Colonic mucosa (tissue), 4 donors: ENCODE data around the gene NDUFS4. TPM values are rescaled to one million over a fixed set of nuclear protein-coding genes. Genes with fewer than 3 reads are reported as not detected.

Source experiments
- DNase-seq: peaks from one replicate; pipeline ENCODE4 v3.0.0-alpha.2; 2020
- H3K27ac ChIP-seq: fragments of 200-600 bp; one replicate; pipeline ENCODE4 v1.8.0; 2021
- H3K27me3 ChIP-seq: fragments of 200-600 bp; one replicate; pipeline ENCODE4 v1.8.0; 2021
- H3K36me3 ChIP-seq: fragments of 200-600 bp; one replicate; pipeline ENCODE4 v1.8.0; 2021
- H3K4me1 ChIP-seq: fragments of 200-600 bp; one replicate; pipeline ENCODE4 v1.8.0; 2021; ENCODE audit warnings: mild to moderate bottlenecking
- H3K4me3 ChIP-seq: fragments of 200-600 bp; one replicate; pipeline ENCODE4 v1.8.0; 2021
- H3K9ac ChIP-seq, 2 donors: one replicate each; pipeline ENCODE4 v1.7.0; 2013; ENCODE audit warnings: control low read depth in 2 of 2, low read depth in 2 of 2, low read length in 2 of 2
- H3K9me3 ChIP-seq: fragments of 200-600 bp; one replicate; pipeline ENCODE4 v1.8.0; 2021
- CTCF ChIP-seq: fragments of 200-600 bp; IDR thresholded peaks from one replicate; pipeline ENCODE4 v1.8.0; 2022; ENCODE audit warnings: antibody characterized with exemption, mild to moderate bottlenecking
- intact Hi-C: fragments of 100-400 bp; cut with DNase I; formaldehyde crosslinking; loops from one replicate; pipeline ENCODE4 v1.14.1; 2022
- total RNA-seq, 2 donors: library from RNA; stranded (reverse); fragmentation: NEBNext Ultra II Directional in 1 of 2; extraction: Animal tissue kit (Norgen Biotek cat#: 25700) in 1 of 2; gene quantifications; one replicate each; pipeline ENCODE4 v1.2.1, GENCODE V29; 2021
- donor health status: healthy.
- donor health status: DM: no; HTN: no; CAD: no.
- donor health status: DM: no; HTN: no; CAD: no.

The NDUFS4 gene
- total RNA-seq, 2 donors from 2014 or later, result 87.5 to 119 TPM

GRCh38 chr5:53580547-53580946 is 20.1 kb downstream of the NDUFS4 start:
- no peak overlapping the region for H3K27ac ChIP-seq
- no peak overlapping the region for H3K4me3 ChIP-seq
- no peaks in the 10 kb centered on the region for H3K9me3 ChIP-seq
- intact Hi-C loops, result no loop called here
- no peaks in the 10 kb centered on the region for H3K36me3 ChIP-seq
- no peak for TF ChIP-seq CTCF
- no peak overlapping the region for H3K9ac ChIP-seq
- DNase-seq, result no peak
- H3K27me3 ChIP-seq, result no peaks in the 10 kb centered on the region
- no peaks in the 10 kb centered on the region for H3K4me1 ChIP-seq

- intact Hi-C loops, result no loop called here
- no peak overlapping the region for H3K9ac ChIP-seq
- H3K9me3 ChIP-seq, result no peaks in the 10 kb centered on the region
- DNase-seq, result no peak
- no peak overlapping the region for H3K4me3 ChIP-seq
- TF ChIP-seq CTCF, result no peak
- H3K27me3 ChIP-seq, result no peaks in the 10 kb centered on the region
- no peaks in the 10 kb centered on the region for H3K4me1 ChIP-seq
- H3K27ac ChIP-seq, result no peak overlapping the region
- H3K36me3 ChIP-seq, result no peaks in the 10 kb centered on the region
Observed at GRCh38 chr5:53582225-53582624, 21.8 kb downstream of the NDUFS4 start.

DNA sequence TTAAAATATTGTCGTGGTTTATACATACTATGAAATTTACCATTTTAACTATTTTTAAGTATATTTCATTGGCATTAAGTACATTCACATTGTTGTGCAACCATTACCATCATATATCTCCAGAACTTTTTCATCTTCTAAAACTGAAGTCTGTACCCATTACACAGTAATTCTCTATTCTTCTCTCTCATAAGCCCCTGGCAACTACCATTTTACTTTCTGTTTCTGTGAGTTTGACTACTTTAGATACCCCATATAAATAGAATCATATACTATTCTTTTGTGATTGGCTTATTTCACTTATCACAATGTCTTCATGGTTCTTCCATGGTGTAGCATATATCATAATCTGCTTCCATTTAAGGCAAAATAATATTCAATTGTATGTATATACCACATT is 30.3 kb downstream of the NDUFS4 start:
- no peaks in the 10 kb centered on the region for H3K36me3 ChIP-seq
- H3K4me3 ChIP-seq, result no peak overlapping the region
- no peak overlapping the region for H3K9ac ChIP-seq
- no peaks in the 10 kb centered on the region for H3K27me3 ChIP-seq
- H3K27ac ChIP-seq, result no peak overlapping the region
- no peaks in the 10 kb centered on the region for H3K4me1 ChIP-seq
- intact Hi-C loops, result no loop called here
- DNase-seq, result no peak
- TF ChIP-seq CTCF, result no peak
- H3K9me3 ChIP-seq, result no peaks in the 10 kb centered on the region

DNA sequence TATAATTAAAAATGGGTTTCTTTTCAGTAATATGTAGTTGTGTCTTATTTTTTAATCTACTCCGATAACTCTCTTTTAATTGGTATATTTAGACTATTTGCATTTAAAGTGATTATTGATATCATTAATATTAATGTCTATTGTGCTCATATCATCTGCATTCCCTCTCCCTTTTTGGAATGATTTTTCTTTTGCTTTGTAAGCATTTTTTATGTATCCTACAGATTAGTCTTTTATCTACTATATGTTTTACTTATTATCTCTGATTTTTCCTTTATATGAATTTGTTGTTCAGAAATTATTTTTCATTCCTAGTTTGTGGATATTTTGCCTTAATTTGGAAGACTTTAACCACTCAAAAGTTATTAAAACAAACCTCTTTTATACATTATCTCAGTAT is 34.0 kb downstream of the NDUFS4 start:
- H3K4me3 ChIP-seq, result no peak overlapping the region
- H3K4me1 ChIP-seq, result no peaks in the 10 kb centered on the region
- no peak overlapping the region for H3K9ac ChIP-seq
- no peaks in the 10 kb centered on the region for H3K27me3 ChIP-seq
- DNase-seq, result no peak
- no peaks in the 10 kb centered on the region for H3K9me3 ChIP-seq
- TF ChIP-seq CTCF, result no peak
- no peaks in the 10 kb centered on the region for H3K36me3 ChIP-seq
- intact Hi-C loops, result no loop called here
- no peak overlapping the region for H3K27ac ChIP-seq

DNA sequence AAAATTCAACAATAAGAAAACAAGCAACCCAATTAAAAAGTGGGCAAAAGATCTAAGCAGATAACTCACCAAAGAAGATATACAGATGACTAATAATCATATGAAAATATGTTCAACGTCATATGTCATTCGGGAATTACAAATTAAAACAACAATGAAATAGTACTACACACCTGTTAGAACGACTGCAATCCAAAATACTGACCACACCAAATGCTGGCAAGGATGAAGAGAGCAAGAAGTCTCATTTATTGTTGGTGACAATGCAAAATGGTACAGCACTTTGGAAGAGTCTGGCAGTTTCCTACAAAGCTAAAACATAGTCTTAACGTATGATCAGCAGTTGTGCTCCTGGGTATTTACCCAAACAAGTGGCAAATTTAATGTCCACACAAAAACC is 37.5 kb downstream of the NDUFS4 start:
- no peak for TF ChIP-seq CTCF
- no peaks in the 10 kb centered on the region for H3K4me1 ChIP-seq
- H3K4me3 ChIP-seq, result no peak overlapping the region
- H3K9me3 ChIP-seq, result no peaks in the 10 kb centered on the region
- H3K27ac ChIP-seq, result no peak overlapping the region
- no peak overlapping the region for H3K9ac ChIP-seq
- no peak for DNase-seq
- H3K36me3 ChIP-seq, result no peaks in the 10 kb centered on the region
- no peaks in the 10 kb centered on the region for H3K27me3 ChIP-seq
- intact Hi-C loops, result no loop called here

DNA sequence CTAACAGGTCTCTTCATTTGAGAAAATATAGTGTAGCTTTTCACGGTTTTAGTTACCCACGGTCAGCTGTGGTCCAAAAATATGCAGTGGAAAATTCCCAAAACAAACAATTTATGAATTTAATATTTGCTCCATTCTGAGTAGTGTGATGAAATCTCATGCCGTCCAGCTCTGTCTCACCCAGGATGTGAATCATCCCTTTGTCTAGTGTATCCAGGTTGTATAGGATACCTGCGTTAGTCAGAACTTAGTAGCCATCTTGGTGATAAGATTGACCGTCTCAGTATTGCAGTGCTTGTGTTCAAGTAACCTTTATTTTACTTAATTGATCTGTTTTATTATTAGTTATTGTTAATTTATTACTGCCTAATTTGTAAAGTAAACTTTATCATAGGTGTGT is 41.1 kb downstream of the NDUFS4 start:
- intact Hi-C loops, result no loop called here
- Histone ChIP-seq H3K9ac (no peak overlapping the region), H3K27ac (no peak overlapping the region)

More for the DNA sequence above, 41.1 kb downstream of the NDUFS4 start:
- no peak for DNase-seq
- no peak for TF ChIP-seq CTCF
- Histone ChIP-seq H3K4me3 (no peak overlapping the region), H3K36me3 (no peaks in the 10 kb centered on the region), H3K4me1 (no peaks in the 10 kb centered on the region), H3K27me3 (no peaks in the 10 kb centered on the region), H3K9me3 (no peaks in the 10 kb centered on the region)
